ENCODE data around the gene CNOT1.

Gene CNOT1

GRCh38 chr16:58499092-58499511 is 130.5 kb downstream of the CNOT1 start:
- TF ChIP-seq GATA3 (IDR thresholded peaks at IDR 0.05; ENCODE audit: low read depth, low read length) (no peak), GATA2 (IDR thresholded peaks at IDR 0.05; ENCODE audit: low read depth, low read length) (no peak)

GRCh38 chr16:58498341-58499091 is 131.1 kb downstream of the CNOT1 start:
- TF ChIP-seq GATA3 (IDR thresholded peaks at IDR 0.05; ENCODE audit: low read depth, low read length) (no peak), GATA2 (IDR thresholded peaks at IDR 0.05; ENCODE audit: low read depth, low read length) (no peak)

DNA sequence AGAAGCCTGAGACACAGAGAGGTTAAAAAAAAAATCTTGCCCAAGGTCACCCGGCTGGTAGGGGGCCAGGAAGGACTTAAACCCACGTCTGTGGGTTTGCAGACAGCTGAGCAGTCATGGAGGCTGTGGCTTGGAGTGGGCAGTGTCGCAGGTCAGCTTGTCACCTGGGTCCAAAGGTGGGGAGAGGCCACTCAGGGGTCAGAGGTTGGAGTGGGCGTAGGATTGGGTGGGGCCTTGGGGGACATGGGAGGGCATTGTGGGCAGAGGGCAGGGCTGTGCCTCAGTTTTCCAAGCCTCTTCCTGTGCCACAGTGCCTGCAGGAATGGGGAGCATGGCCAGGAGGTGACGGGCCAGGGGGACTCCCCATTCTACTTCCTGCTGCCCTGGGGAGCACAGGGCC is 131.7 kb downstream of the CNOT1 start:
- TF ChIP-seq GATA3 (IDR thresholded peaks at IDR 0.05; ENCODE audit: low read depth, low read length), result no peak
- TF ChIP-seq GATA2 (IDR thresholded peaks at IDR 0.05; ENCODE audit: low read depth, low read length), result no peak

- TF ChIP-seq GATA2 (IDR thresholded peaks at IDR 0.05; ENCODE audit: low read depth, low read length), result no peak
- TF ChIP-seq GATA3 (IDR thresholded peaks at IDR 0.05; ENCODE audit: low read depth, low read length), result no peak
These were observed 132.2 kb downstream of the CNOT1 start for GRCh38 chr16:58497468-58497867.

DNA sequence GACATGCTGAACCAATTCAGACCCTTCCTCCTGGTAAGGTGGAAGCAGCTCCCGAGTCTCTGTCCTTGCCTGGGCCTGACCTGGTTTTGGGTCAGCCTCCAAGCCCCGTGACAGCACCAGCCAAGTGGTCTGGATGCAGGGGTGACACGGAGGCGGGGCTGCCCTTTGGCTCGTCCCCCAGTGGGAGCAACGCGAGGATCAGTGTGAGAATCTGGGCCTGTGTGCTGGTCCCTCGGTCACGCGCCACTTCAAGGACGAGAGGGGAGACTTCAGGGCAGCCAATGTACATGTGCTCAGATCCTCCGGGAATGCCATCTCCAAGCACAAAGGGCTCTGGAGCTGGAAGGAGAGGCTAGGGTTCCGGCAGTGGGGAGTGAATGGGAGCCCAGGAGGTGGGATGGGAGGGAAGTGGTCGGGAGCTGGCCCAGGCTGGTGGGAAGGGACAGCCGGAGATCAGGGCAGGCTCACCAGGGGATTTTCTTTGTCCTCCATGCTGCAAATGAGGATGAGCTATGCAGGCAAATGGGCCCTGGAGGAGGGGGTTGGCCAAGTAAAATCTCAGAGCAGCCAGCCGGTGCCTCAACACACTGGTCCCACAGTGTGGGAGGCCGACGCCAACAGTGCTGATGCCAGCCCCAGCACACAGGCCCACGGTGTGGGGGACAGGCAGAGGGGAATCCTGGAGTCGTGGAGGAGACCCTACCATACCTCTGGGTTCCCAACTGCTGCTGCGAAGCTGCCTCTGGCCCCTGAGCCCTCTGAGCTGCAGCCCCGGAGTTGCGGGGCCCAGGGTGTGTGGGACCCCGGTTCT is 133.9 kb downstream of the CNOT1 start:
- TF ChIP-seq GATA3 (IDR thresholded peaks at IDR 0.05; ENCODE audit: low read depth, low read length) (no peak), GATA2 (IDR thresholded peaks at IDR 0.05; ENCODE audit: low read depth, low read length) (no peak)

- no peak for TF ChIP-seq GATA2 (IDR thresholded peaks at IDR 0.05; ENCODE audit: low read depth, low read length)
- no peak for TF ChIP-seq GATA3 (IDR thresholded peaks at IDR 0.05; ENCODE audit: low read depth, low read length)
These were observed 134.6 kb downstream of the CNOT1 start for GRCh38 chr16:58494981-58495520.

DNA sequence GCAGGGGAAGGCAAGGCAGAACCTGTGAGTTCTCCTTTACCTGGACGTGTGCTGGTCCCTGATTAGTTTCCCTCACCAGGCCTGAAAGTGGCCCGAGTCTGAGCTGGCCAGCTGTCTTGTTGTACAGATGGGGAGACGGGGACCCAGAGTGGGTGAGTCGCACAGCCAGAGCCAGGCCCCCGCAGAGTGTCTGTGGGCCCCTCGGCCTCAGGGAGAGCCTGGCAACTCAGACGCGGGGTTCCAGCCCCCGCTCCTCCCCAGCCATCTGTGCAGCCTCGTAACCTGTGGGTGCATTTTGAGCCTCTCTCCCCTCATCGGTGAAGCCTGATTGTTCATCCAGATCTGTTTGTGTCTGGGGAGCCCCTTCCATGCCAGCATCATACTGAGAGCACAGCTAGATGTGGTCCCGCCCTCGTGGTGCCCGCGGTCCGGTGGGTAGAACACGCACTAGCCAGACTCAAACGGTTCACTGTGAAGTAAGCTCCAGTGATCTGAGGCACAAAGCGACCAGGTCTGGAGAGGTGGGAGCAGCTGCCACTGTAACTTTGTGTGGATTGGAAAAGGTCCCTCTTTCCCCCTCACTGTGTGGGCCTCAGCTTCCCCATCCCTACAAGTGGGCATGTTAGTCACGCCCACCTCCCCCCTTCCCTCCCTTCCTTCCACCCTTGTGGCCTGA is 135.7 kb downstream of the CNOT1 start:
- TF ChIP-seq GATA3 (IDR thresholded peaks at IDR 0.05; ENCODE audit: low read depth, low read length) (no peak), GATA2 (IDR thresholded peaks at IDR 0.05; ENCODE audit: low read depth, low read length) (no peak)

DNA sequence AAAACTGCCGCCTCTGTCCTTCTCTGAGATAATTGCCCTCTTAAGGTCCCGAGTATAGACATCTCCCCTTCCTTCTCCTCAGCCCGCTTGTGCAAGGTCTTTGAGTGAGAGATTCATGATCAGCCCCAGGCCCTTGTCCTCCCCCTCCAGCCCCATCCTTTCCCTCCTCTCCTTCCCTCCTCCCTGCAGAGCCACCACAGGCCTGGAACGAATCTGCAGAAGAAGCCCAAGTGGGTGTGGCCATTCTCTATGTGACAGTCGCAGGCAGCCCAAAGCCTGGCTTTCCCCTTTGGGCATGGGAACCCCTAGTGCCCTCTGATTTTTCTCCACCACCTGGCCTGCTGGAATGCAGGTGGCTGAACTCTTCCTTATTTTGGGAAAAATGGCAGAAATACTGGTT is 136.9 kb downstream of the CNOT1 start:
- TF ChIP-seq GATA3 (IDR thresholded peaks at IDR 0.05; ENCODE audit: low read depth, low read length) (no peak), GATA2 (IDR thresholded peaks at IDR 0.05; ENCODE audit: low read depth, low read length) (no peak)

DNA sequence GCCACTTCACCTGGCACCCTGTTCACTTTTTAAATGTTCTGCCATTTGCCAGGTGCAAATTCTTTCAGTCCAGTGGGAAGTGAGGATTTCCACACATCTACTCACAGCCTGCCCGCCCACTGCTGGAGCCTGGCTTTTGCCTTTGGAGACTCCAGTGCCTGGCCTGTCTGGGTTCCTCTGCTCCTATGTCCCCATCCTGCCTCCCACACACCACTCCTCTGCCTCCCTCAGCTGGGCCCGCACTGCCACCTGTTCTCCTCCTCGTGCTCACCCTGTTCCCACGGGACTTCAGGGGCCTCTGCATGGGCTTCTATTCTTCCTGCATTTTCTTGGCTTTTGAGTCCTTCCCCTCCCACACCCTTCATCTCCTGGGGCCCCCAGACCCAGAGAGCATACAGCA is 137.6 kb downstream of the CNOT1 start:
- no peak for TF ChIP-seq GATA2 (IDR thresholded peaks at IDR 0.05; ENCODE audit: low read depth, low read length)
- TF ChIP-seq GATA3 (IDR thresholded peaks at IDR 0.05; ENCODE audit: low read depth, low read length), result no peak

DNA sequence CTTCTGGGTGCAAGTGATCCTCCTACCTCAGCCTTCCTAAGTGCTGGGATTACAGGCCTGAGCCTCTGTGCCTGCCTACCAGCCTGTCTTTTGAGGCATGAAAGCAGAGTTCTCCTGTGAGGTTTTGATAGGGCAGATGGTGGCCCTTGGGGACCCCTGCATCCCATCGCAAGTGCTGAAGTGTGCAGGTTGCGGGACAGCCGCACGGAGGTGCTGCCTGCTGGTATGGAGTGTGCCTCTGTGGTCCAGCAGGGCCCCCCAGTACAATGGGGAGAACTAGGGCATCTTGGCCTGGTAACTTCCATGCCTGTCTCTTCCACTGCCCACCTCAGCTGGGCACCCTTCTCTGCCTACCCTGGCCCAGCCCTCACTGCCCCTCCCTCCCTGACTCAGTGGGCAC is 139.6 kb downstream of the CNOT1 start:
- no peak for TF ChIP-seq GATA3 (IDR thresholded peaks at IDR 0.05; ENCODE audit: low read depth, low read length)
- no peak for TF ChIP-seq GATA2 (IDR thresholded peaks at IDR 0.05; ENCODE audit: low read depth, low read length)

- TF ChIP-seq GATA3 (IDR thresholded peaks at IDR 0.05; ENCODE audit: low read depth, low read length) (no peak), GATA2 (IDR thresholded peaks at IDR 0.05; ENCODE audit: low read depth, low read length) (no peak)
These were observed 141.1 kb downstream of the CNOT1 start for GRCh38 chr16:58488531-58488930.

- TF ChIP-seq GATA2 (IDR thresholded peaks at IDR 0.05; ENCODE audit: low read depth, low read length) (no peak), GATA3 (IDR thresholded peaks at IDR 0.05; ENCODE audit: low read depth, low read length) (no peak)
These were observed 141.9 kb downstream of the CNOT1 start for GRCh38 chr16:58487566-58488351.

GRCh38 chr16:58485184-58485887 is 144.3 kb downstream of the CNOT1 start:
- no peak for TF ChIP-seq GATA2 (IDR thresholded peaks at IDR 0.05; ENCODE audit: low read depth, low read length)
- no peak for TF ChIP-seq GATA3 (IDR thresholded peaks at IDR 0.05; ENCODE audit: low read depth, low read length)
